Stimulated activated CD4-positive, alpha-beta T cell treated with anti-CD3 and anti-CD28 coated beads, Interleukin-15, amount 100 ng/mL, for 48 hours (primary cell): ENCODE data around the gene FCER1G.
A peak's percentile ranks its signal among the peaks of the same experiment; 100 is the strongest.
"Not testable (repeated sequence)": the region's sequence is repeated elsewhere in the genome, so short reads cannot be mapped to it uniquely, and the experiment has no call there.

Source experiments
- DNase-seq, 2 donors: peaks; one replicate each; pipeline ENCODE4 v3.0.0-alpha.2; 2020; ENCODE audit warnings: low read depth in 2 of 2

FCER1G gene

GRCh38 chr1:161229896-161230295 is 14.8 kb downstream of the FCER1G start:
- no peak for DNase-seq

- DNase-seq = no peak
These were observed 15.7 kb downstream of the FCER1G start for GRCh38 chr1:161230762-161231161.

- DNase-seq = no peak
These were observed 18.0 kb downstream of the FCER1G start for GRCh38 chr1:161233102-161233501.

- no peak for DNase-seq
These were observed 21.1 kb downstream of the FCER1G start for GRCh38 chr1:161235957-161236775.

- DNase-seq = no peak
These were observed 23.0 kb downstream of the FCER1G start, which contains the start of gene NR1I3 for GRCh38 chr1:161238039-161238473. Gene NR1I3 (minus strand): TSS chr1:161238203. CDS start chr1:161236565, 1,638 bp downstream.

GRCh38 chr1:161241682-161242081 is 26.6 kb downstream of the FCER1G start:
- DNase-seq = no peak

- no peak for DNase-seq
These were observed 27.2 kb downstream of the FCER1G start for GRCh38 chr1:161242313-161242712.

- no peak for DNase-seq
These were observed 29.8 kb downstream of the FCER1G start for GRCh38 chr1:161244888-161245287.

GRCh38 chr1:161250100-161250499 is 35.0 kb downstream of the FCER1G start:
- DNase-seq = not testable (repeated sequence)

- no peak for DNase-seq
These were observed 35.7 kb downstream of the FCER1G start for GRCh38 chr1:161250829-161251228.

- DNase-seq = no peak
These were observed 36.5 kb downstream of the FCER1G start for GRCh38 chr1:161251579-161251978.

- not testable (repeated sequence) for DNase-seq
These were observed 40.2 kb downstream of the FCER1G start for GRCh38 chr1:161255302-161255701.

- DNase-seq = not testable (repeated sequence)
These were observed 40.9 kb downstream of the FCER1G start for GRCh38 chr1:161255955-161256520.

GRCh38 chr1:161257109-161257508 is 42.0 kb downstream of the FCER1G start:
- not testable (repeated sequence) for DNase-seq

GRCh38 chr1:161258439-161259344 is 43.6 kb downstream of the FCER1G start, which contains the start of gene PCP4L1:
Gene PCP4L1 (plus strand): TSS chr1:161258745. CDS start chr1:161258975, 230 bp downstream.
- peak; percentile 12 to 31 for DNase-seq

GRCh38 chr1:161259345-161259702 is 44.2 kb downstream of the FCER1G start:
- DNase-seq = no peak

GRCh38 chr1:161259765-161260164 is 44.7 kb downstream of the FCER1G start:
- DNase-seq = no peak

- no peak for DNase-seq
These were observed 45.5 kb downstream of the FCER1G start for GRCh38 chr1:161260376-161261260.

GRCh38 chr1:161261261-161262235 is 46.5 kb downstream of the FCER1G start:
- no peak for DNase-seq

GRCh38 chr1:161265305-161265704 is 50.2 kb downstream of the FCER1G start:
- DNase-seq = no peak
